ENCODE data around the gene GPR25.
A peak's percentile ranks its signal among the peaks of the same experiment; 100 is the strongest.

DNA sequence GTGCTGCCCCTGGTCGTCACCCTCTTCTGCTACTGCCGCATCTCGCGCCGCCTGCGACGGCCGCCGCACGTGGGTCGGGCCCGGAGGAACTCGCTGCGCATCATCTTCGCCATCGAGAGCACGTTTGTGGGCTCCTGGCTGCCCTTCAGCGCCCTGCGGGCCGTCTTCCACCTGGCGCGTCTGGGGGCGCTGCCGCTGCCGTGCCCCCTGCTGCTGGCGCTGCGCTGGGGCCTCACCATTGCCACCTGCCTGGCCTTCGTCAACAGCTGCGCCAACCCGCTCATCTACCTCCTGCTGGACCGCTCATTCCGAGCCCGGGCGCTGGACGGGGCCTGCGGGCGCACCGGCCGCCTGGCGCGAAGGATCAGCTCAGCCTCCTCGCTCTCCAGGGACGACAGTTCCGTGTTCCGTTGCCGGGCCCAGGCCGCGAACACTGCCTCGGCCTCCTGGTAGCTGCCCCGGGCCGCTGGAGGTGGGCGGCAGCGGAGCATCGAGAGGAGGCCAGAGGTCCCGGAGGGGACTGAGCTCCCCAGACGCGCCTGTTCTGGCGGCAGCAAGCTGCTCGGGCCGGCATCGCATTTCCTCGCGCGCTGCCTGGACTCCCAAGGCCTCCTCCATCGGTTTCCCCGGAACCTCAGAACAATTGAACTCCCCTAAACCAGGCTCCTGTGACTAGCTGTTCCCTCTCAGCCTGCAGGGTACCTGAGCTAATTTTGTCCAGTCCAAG lies 1.1 kb downstream of the GPR25 start:
- TF ChIP-seq, protein P1, sequence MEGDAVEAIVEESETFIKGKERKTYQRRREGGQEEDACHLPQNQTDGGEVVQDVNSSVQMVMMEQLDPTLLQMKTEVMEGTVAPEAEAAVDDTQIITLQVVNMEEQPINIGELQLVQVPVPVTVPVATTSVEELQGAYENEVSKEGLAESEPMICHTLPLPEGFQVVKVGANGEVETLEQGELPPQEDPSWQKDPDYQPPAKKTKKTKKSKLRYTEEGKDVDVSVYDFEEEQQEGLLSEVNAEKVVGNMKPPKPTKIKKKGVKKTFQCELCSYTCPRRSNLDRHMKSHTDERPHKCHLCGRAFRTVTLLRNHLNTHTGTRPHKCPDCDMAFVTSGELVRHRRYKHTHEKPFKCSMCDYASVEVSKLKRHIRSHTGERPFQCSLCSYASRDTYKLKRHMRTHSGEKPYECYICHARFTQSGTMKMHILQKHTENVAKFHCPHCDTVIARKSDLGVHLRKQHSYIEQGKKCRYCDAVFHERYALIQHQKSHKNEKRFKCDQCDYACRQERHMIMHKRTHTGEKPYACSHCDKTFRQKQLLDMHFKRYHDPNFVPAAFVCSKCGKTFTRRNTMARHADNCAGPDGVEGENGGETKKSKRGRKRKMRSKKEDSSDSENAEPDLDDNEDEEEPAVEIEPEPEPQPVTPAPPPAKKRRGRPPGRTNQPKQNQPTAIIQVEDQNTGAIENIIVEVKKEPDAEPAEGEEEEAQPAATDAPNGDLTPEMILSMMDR (IDR thresholded peaks at IDR 0.05 in 8 of 11, conservative IDR thresholded peaks at IDR 0.05 in 3 of 11): no peak
- TF ChIP-seq POLR2AphosphoS5 (IDR thresholded peaks at IDR 0.05): peak in 1 of 3 donors; percentile 13

All from spleen (tissue), 7 donors.